ENCODE data around the gene SLC2A10. TPM values are rescaled to one million over a fixed set of nuclear protein-coding genes. Genes with fewer than 3 reads are reported as not detected.

SLC2A10 gene
- total RNA-seq, 1 experiment from 2014 or later = 0.05 TPM

DNA sequence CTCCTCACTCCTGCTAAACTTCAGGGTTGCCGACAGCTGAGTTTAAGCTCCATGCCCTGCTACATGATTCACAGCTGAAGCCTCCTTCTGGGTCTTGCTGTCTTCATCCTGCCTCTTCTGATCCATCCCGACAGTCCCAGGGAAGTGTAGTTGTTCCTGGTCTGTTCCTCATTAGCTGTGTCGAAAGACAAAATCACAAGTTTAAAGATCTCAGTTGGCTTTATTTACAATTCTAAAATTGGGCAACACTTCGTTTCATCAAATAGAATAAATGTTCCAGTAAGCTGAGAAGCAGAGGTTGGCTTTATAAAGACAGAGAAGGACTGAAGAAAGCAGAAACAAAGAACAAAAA, 4.1 kb upstream of the SLC2A10 start:
- no peak for DNase-seq (ENCODE audit: low read depth, low spot score)
- intact Hi-C loops (cut with micrococcal nuclease) = no loop called here
- ChIA-PET CTCF (no interaction called here), POLR2A (interaction anchor here (0.6 kb wide), 1 partner anchor 1772 kb away, joined by 3 read pairs; no protein-coding TSS in a partner anchor), RAD21 (ENCODE audit: low non-redundant PET in 1 of 2, low total read pairs in 2 of 2, uncharacterized antibody in 2 of 2, unreplicated experiment in 2 of 2) (no interaction called here)
- Histone ChIP-seq H3K4me2 (ENCODE audit: low read length) (no peak overlapping the region), H3K36me3 (ENCODE audit: control insufficient read depth in 1 of 2, insufficient read depth in 2 of 2, low read length in 2 of 2) (no peaks in the 10 kb centered on the region), H3K4me3 (replicated peaks in 1 of 2; ENCODE audit: low read depth in 1 of 2, low read length in 2 of 2) (no peak overlapping the region), H3K9ac (ENCODE audit: low read length) (no peak overlapping the region), H3K79me2 (ENCODE audit: insufficient read depth, low read length) (no peaks in the 10 kb centered on the region), H3K27me3 (ENCODE audit: insufficient read depth, low read length) (no peaks in the 10 kb centered on the region), H3K4me1 (ENCODE audit: control insufficient read depth in 1 of 2, insufficient read depth in 2 of 2, low read length in 2 of 2) (peaks cover 5 to 7% of the 10 kb centered on the region in 2 experiments; a peak in 3 of 4 replicates), H4K20me1 (ENCODE audit: insufficient read depth) (no peaks in the 10 kb centered on the region), H3K27ac (ENCODE audit: low read depth, low read length) (no peak overlapping the region), H3K9me3 (ENCODE audit: control insufficient read depth in 1 of 2, insufficient read depth in 1 of 2, low read depth in 1 of 2, low read length in 2 of 2) (no peaks in the 10 kb centered on the region; a peak in 1 of 4 replicates), H2AFZ (ENCODE audit: low read depth, low read length, poor library complexity, severe bottlenecking) (no peak overlapping the region), H3K9me2 (ENCODE audit: insufficient read depth) (no peaks in the 10 kb centered on the region)
- BruUV-seq (replicated peaks) = no TSS peak
- no peak for TF ChIP-seq POLR2A (IDR thresholded peaks at IDR 0.05; ENCODE audit: borderline replicate concordance, extremely low read depth, insufficient read depth, insufficient read length)
- no peak for ATAC-seq

DNA sequence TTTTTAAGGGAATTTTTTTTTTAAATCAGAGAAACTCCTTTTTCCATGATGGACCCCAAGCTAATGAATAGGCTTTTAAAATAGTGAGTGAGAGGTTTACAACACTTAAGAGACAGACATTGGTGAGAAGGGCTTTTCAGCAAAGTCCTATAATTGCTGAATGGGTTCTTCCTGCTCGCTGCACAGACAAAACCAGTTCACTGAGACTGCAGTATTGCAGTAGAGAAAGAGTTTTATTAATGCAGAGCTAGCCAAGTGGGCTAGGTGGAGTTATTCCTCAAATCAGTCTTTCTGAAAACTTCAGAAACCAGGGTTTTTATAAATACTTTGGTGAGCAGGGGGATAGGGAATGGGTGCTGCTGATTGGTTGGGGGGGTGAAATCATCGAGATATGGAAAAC, 3.2 kb upstream of the SLC2A10 start:
- no peak overlapping the region for H3K4me3 ChIP-seq (replicated peaks in 1 of 2; ENCODE audit: low read depth in 1 of 2, low read length in 2 of 2)
- RAD21 ChIA-PET (ENCODE audit: low non-redundant PET in 1 of 2, low total read pairs in 2 of 2, uncharacterized antibody in 2 of 2, unreplicated experiment in 2 of 2) = no interaction called here
- no peak overlapping the region for H3K9ac ChIP-seq (ENCODE audit: low read length)
- ATAC-seq = no peak
- peaks cover 5 to 7% of the 10 kb centered on the region in 2 experiments; a peak in 3 of 4 replicates for H3K4me1 ChIP-seq (ENCODE audit: control insufficient read depth in 1 of 2, insufficient read depth in 2 of 2, low read length in 2 of 2)
- no peak overlapping the region for H3K4me2 ChIP-seq (ENCODE audit: low read length)
- no peak for TF ChIP-seq FOSL1 (IDR thresholded peaks at IDR 0.05; ENCODE audit: low read depth)
- no peaks in the 10 kb centered on the region for H3K36me3 ChIP-seq (ENCODE audit: control insufficient read depth in 1 of 2, insufficient read depth in 2 of 2, low read length in 2 of 2)
- H3K27me3 ChIP-seq (ENCODE audit: insufficient read depth, low read length) = no peaks in the 10 kb centered on the region
- no peaks in the 10 kb centered on the region for H4K20me1 ChIP-seq (ENCODE audit: insufficient read depth)
- no TSS peak for BruUV-seq (replicated peaks)
- DNase-seq (ENCODE audit: low read depth, low spot score) = no peak
- POLR2A ChIA-PET = no interaction called here
- intact Hi-C loops (cut with micrococcal nuclease) = no loop called here
- H3K9me3 ChIP-seq (ENCODE audit: control insufficient read depth in 1 of 2, insufficient read depth in 1 of 2, low read depth in 1 of 2, low read length in 2 of 2) = no peaks in the 10 kb centered on the region; a peak in 1 of 4 replicates
- CTCF ChIA-PET = no interaction called here
- no peaks in the 10 kb centered on the region for H3K9me2 ChIP-seq (ENCODE audit: insufficient read depth)
- H3K27ac ChIP-seq (ENCODE audit: low read depth, low read length) = no peak overlapping the region
- no peaks in the 10 kb centered on the region for H3K79me2 ChIP-seq (ENCODE audit: insufficient read depth, low read length)
- no peak overlapping the region for H2AFZ ChIP-seq (ENCODE audit: low read depth, low read length, poor library complexity, severe bottlenecking)

DNA sequence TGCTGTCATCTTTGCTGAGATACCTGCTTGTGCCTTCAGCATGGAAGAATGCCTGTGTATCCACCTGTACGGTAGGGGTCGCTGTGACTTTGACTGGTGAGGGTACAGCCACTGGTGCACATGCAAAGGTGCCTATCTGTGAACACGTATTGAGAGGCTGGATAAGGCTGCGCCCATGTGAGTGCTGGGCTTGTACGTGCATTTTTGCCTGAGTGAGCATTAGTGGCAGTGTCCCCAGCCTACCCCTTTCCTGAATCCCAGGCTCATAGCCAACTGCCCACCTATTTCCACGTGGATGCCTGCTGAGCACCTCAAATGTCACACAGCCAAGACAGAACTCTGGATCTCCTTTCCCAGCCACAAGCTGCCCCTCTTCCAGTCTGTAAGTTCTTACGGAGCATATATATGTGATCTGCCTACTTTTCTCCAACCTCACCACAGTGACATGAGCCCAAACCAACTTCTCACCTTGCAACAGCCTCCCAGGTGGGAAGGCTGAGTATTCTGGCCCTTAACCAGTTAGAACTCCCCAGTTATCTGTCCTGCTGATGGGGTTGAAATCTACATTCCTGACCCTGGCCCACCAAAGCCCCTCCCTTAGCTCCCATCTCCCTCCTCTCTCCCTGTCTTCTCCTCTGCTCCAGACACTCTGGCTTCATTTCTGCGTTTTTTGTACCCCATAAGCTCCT, 1.1 kb upstream of the SLC2A10 start:
- no TSS peak for BruUV-seq (replicated peaks)
- Histone ChIP-seq H2AFZ (ENCODE audit: low read depth, low read length, poor library complexity, severe bottlenecking) (no peak overlapping the region), H4K20me1 (ENCODE audit: insufficient read depth) (no peaks in the 10 kb centered on the region), H3K36me3 (ENCODE audit: control insufficient read depth in 1 of 2, insufficient read depth in 2 of 2, low read length in 2 of 2) (no peaks in the 10 kb centered on the region), H3K27me3 (ENCODE audit: insufficient read depth, low read length) (no peaks in the 10 kb centered on the region), H3K79me2 (ENCODE audit: insufficient read depth, low read length) (no peaks in the 10 kb centered on the region), H3K27ac (ENCODE audit: low read depth, low read length) (no peak overlapping the region), H3K9ac (ENCODE audit: low read length) (no peak overlapping the region), H3K9me2 (ENCODE audit: insufficient read depth) (no peaks in the 10 kb centered on the region), H3K4me1 (ENCODE audit: control insufficient read depth in 1 of 2, insufficient read depth in 2 of 2, low read length in 2 of 2) (no peaks in the 10 kb centered on the region), H3K4me3 (replicated peaks in 1 of 2; ENCODE audit: low read depth in 1 of 2, low read length in 2 of 2) (no peak overlapping the region), H3K9me3 (ENCODE audit: control insufficient read depth in 1 of 2, insufficient read depth in 1 of 2, low read depth in 1 of 2, low read length in 2 of 2) (no peaks in the 10 kb centered on the region; a peak in 1 of 4 replicates), H3K4me2 (ENCODE audit: low read length) (no peak overlapping the region)
- TF ChIP-seq RAD21 (IDR thresholded peaks at IDR 0.05; ENCODE audit: low read depth) = no peak
- TF ChIP-seq, protein P1, sequence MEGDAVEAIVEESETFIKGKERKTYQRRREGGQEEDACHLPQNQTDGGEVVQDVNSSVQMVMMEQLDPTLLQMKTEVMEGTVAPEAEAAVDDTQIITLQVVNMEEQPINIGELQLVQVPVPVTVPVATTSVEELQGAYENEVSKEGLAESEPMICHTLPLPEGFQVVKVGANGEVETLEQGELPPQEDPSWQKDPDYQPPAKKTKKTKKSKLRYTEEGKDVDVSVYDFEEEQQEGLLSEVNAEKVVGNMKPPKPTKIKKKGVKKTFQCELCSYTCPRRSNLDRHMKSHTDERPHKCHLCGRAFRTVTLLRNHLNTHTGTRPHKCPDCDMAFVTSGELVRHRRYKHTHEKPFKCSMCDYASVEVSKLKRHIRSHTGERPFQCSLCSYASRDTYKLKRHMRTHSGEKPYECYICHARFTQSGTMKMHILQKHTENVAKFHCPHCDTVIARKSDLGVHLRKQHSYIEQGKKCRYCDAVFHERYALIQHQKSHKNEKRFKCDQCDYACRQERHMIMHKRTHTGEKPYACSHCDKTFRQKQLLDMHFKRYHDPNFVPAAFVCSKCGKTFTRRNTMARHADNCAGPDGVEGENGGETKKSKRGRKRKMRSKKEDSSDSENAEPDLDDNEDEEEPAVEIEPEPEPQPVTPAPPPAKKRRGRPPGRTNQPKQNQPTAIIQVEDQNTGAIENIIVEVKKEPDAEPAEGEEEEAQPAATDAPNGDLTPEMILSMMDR (IDR thresholded peaks at IDR 0.05 in 2 of 3, conservative IDR thresholded peaks at IDR 0.05 in 1 of 3; ENCODE audit: borderline replicate concordance in 1 of 3, insufficient read depth in 1 of 3, low read depth in 2 of 3, low read length in 2 of 3) = peak; percentile 6 to 56 (median 56); a peak in 5 of 6 replicates
- intact Hi-C loops (cut with micrococcal nuclease) = no loop called here
- ChIA-PET CTCF (no interaction called here), RAD21 (ENCODE audit: low non-redundant PET in 1 of 2, low total read pairs in 2 of 2, uncharacterized antibody in 2 of 2, unreplicated experiment in 2 of 2) (no interaction called here), POLR2A (interaction anchor here (1.1 kb wide), 1 partner anchor 13 kb away, joined by 4 read pairs; no protein-coding TSS in a partner anchor)
- DNase-seq (ENCODE audit: low read depth, low spot score) (no peak), ATAC-seq (peak; percentile 61)
